Measurements from ENCODE around the gene DCPS.
A peak's percentile ranks its signal among the peaks of the same experiment; 100 is the strongest.

- no peak; the same call in 1 of the 2 replicates for TF ChIP-seq MAX (IDR thresholded peaks at IDR 0.05; ENCODE audit: low read depth, low read length)
- TF ChIP-seq, protein P1, sequence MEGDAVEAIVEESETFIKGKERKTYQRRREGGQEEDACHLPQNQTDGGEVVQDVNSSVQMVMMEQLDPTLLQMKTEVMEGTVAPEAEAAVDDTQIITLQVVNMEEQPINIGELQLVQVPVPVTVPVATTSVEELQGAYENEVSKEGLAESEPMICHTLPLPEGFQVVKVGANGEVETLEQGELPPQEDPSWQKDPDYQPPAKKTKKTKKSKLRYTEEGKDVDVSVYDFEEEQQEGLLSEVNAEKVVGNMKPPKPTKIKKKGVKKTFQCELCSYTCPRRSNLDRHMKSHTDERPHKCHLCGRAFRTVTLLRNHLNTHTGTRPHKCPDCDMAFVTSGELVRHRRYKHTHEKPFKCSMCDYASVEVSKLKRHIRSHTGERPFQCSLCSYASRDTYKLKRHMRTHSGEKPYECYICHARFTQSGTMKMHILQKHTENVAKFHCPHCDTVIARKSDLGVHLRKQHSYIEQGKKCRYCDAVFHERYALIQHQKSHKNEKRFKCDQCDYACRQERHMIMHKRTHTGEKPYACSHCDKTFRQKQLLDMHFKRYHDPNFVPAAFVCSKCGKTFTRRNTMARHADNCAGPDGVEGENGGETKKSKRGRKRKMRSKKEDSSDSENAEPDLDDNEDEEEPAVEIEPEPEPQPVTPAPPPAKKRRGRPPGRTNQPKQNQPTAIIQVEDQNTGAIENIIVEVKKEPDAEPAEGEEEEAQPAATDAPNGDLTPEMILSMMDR (IDR thresholded peaks at IDR 0.05; ENCODE audit: low read depth, low read length): no peak
- peak; percentile 73 for TF ChIP-seq POLR2A (IDR thresholded peaks at IDR 0.05; ENCODE audit: extremely low read depth, insufficient read length)
- TF ChIP-seq MYC (IDR thresholded peaks at IDR 0.05; ENCODE audit: low read depth, low read length): peak; percentile 48; the same call in 1 of the 2 replicates
These were observed 51.6 kb downstream of the DCPS start, which contains the start of gene ST3GAL4 for GRCh38 chr11:126355324-126355925.
